DMS79 (cell line): ENCODE results near the gene FCAMR.

ENCODE experiments used
- DNase-seq: peaks from one replicate; lab custom pipeline; 2025; lab: John Stamatoyannopoulos, UW

Gene FCAMR

GRCh38 chr1:207000651-207001291 lies 30.5 kb upstream of the FCAMR start:
- no peak for DNase-seq

- DNase-seq: no peak
Observed at GRCh38 chr1:206998816-206999215, 28.6 kb upstream of the FCAMR start.

GRCh38 chr1:206992790-206993189 lies 22.5 kb upstream of the FCAMR start:
- no peak for DNase-seq

GRCh38 chr1:206987873-206988272 lies 17.6 kb upstream of the FCAMR start:
- DNase-seq: no peak

GRCh38 chr1:206986885-206987284 lies 16.6 kb upstream of the FCAMR start:
- DNase-seq: no peak

GRCh38 chr1:206986402-206986801 lies 16.1 kb upstream of the FCAMR start:
- no peak for DNase-seq

- no peak for DNase-seq
Observed at GRCh38 chr1:206985162-206985749, 15.0 kb upstream of the FCAMR start.

GRCh38 chr1:206982216-206982615 lies 12.0 kb upstream of the FCAMR start:
- no peak for DNase-seq

GRCh38 chr1:206979379-206980043 lies 9.3 kb upstream of the FCAMR start:
- no peak for DNase-seq

- no peak for DNase-seq
Observed at GRCh38 chr1:206978259-206978658, 8.0 kb upstream of the FCAMR start.

GRCh38 chr1:206975306-206975705 lies 5.0 kb upstream of the FCAMR start:
- no peak for DNase-seq

GRCh38 chr1:206974140-206974539 lies 3.9 kb upstream of the FCAMR start:
- DNase-seq: no peak

GRCh38 chr1:206972728-206973127 lies 2.5 kb upstream of the FCAMR start:
- DNase-seq: no peak

- DNase-seq: no peak
Observed at GRCh38 chr1:206971029-206971655, 882 bp upstream of the FCAMR start.

- DNase-seq: no peak
Observed at GRCh38 chr1:206969090-206969489, 1.2 kb downstream of the FCAMR start.

- DNase-seq: no peak
Observed at GRCh38 chr1:206967096-206967849, 3.0 kb downstream of the FCAMR start.

GRCh38 chr1:206965781-206966180 lies 4.5 kb downstream of the FCAMR start:
- DNase-seq: no peak

GRCh38 chr1:206963740-206964139 lies 6.5 kb downstream of the FCAMR start:
- no peak for DNase-seq

- no peak for DNase-seq
Observed at GRCh38 chr1:206963119-206963712, 7.0 kb downstream of the FCAMR start.

GRCh38 chr1:206962272-206962671 lies 8.0 kb downstream of the FCAMR start:
- DNase-seq: no peak

GRCh38 chr1:206961668-206962067 lies 8.6 kb downstream of the FCAMR start:
- no peak for DNase-seq
